Esophagus muscularis mucosa (tissue), 4 donors: ENCODE results near the gene IL22.

Experiments
- CTCF ChIP-seq, 3 experiments: fragments of 200-600 bp in 2 of 3; fragments of 450-650 bp in 1 of 3; sonication (generic) in 2 of 3; IDR thresholded peaks; one replicate each; pipeline ENCODE4 v1.5.1; 2017 to 2019; ENCODE audit warnings: antibody characterized with exemption in 3 of 3, mild to moderate bottlenecking in 2 of 3, moderate library complexity in 1 of 3
- EP300 ChIP-seq: sonication (generic); formaldehyde crosslinking; IDR thresholded peaks from one replicate; pipeline ENCODE4 v1.6.1; 2017; ENCODE audit warnings: antibody characterized with exemption
- POLR2A ChIP-seq: fragments of 450-650 bp; IDR thresholded peaks from one replicate; pipeline ENCODE4 v1.6.1; 2017; ENCODE audit warnings: antibody characterized with exemption, moderate library complexity, mild to moderate bottlenecking, low read depth
- POLR2AphosphoS5 ChIP-seq, 2 donors: sonication (generic); formaldehyde crosslinking; IDR thresholded peaks; one replicate each; pipeline ENCODE4 v1.6.1; 2017; ENCODE audit warnings: antibody characterized with exemption in 2 of 2

GRCh38 chr12:68237619-68238018, 15.8 kb downstream of the IL22 start:
- TF ChIP-seq CTCF (IDR thresholded peaks at IDR 0.05) (no peak), POLR2A (no peak), EP300 (no peak), POLR2AphosphoS5 (IDR thresholded peaks at IDR 0.05) (no peak)
